Measurements from ENCODE around the gene TRDN. TPM values are rescaled to one million over a fixed set of nuclear protein-coding genes. Genes with fewer than 3 reads are reported as not detected.
A peak's percentile ranks its signal among the peaks of the same experiment; 100 is the strongest.

Gene TRDN
- total and polyA plus RNA-seq, 8 donors: 0.08 to 0.21 TPM; not detected in 6

GRCh38 chr6:123383718-123384117 is 253.0 kb downstream of the TRDN start:
- Histone ChIP-seq H3K9me3 (no peaks in the 10 kb centered on the region), H3K27me3 (peaks cover 0 to 8% (median 3%) of the 10 kb centered on the region in 4 donors), H3K27ac (no peak overlapping the region), H3K36me3 (no peaks in the 10 kb centered on the region), H3K4me1 (no peaks in the 10 kb centered on the region), H3K4me3 (no peak overlapping the region)
- WGBS, 2 donors: 41 to 57% methylated on average over 2 of the region's 2 CpGs
- DNase-seq: no peak
- no peak for FAIRE-seq
- ATAC-seq: no peak
- no peak for TF ChIP-seq CTCF (IDR thresholded peaks at IDR 0.05)
- intact Hi-C loops (cut with DNase I): no loop called here

- no peak overlapping the region for H3K27ac ChIP-seq
- H3K9me3 ChIP-seq: no peaks in the 10 kb centered on the region
- H3K4me3 ChIP-seq: no peak overlapping the region
- ATAC-seq: peak in 1 of 4 donors; percentile 44
- no peaks in the 10 kb centered on the region for H3K36me3 ChIP-seq
- FAIRE-seq: no peak
- intact Hi-C loops (cut with DNase I): no loop called here
- TF ChIP-seq CTCF (IDR thresholded peaks at IDR 0.05): no peak
- WGBS, 2 donors: 16 to 19% methylated on average over 5 of the region's 5 CpGs
- peaks cover 0 to 8% (median 1%) of the 10 kb centered on the region in 4 donors for H3K27me3 ChIP-seq
- no peak for DNase-seq
- no peaks in the 10 kb centered on the region for H3K4me1 ChIP-seq
Measured at GRCh38 chr6:123380257-123380656, 256.5 kb downstream of the TRDN start.

- no peaks in the 10 kb centered on the region for H3K9me3 ChIP-seq
- no peaks in the 10 kb centered on the region for H3K4me1 ChIP-seq
- ATAC-seq (no peak), FAIRE-seq (no peak), DNase-seq (no peak)
- no peak overlapping the region for H3K4me3 ChIP-seq
- TF ChIP-seq CTCF (IDR thresholded peaks at IDR 0.05): no peak
- H3K27ac ChIP-seq: no peak overlapping the region
- H3K27me3 ChIP-seq: no peaks in the 10 kb centered on the region
- WGBS, 2 donors: 65 to 70% methylated on average over 2 of the region's 2 CpGs
- H3K36me3 ChIP-seq: no peaks in the 10 kb centered on the region
- intact Hi-C loops (cut with DNase I): no loop called here
Measured at GRCh38 chr6:123372737-123373136, 264.0 kb downstream of the TRDN start.

- Histone ChIP-seq H3K36me3 (no peaks in the 10 kb centered on the region), H3K4me1 (no peaks in the 10 kb centered on the region), H3K4me3 (no peak overlapping the region), H3K9me3 (no peaks in the 10 kb centered on the region), H3K27ac (no peak overlapping the region), H3K27me3 (no peaks in the 10 kb centered on the region)
- no peak for FAIRE-seq
- intact Hi-C loops (cut with DNase I): no loop called here
- no peak for ATAC-seq
- WGBS, 2 donors: 53 to 68% methylated on average over 2 of the region's 2 CpGs
- TF ChIP-seq CTCF (IDR thresholded peaks at IDR 0.05): no peak
- no peak for DNase-seq
Measured at GRCh38 chr6:123363912-123364311, 272.8 kb downstream of the TRDN start.

- Histone ChIP-seq H3K4me1 (no peaks in the 10 kb centered on the region), H3K4me3 (no peak overlapping the region), H3K27ac (no peak overlapping the region), H3K9me3 (no peaks in the 10 kb centered on the region), H3K36me3 (no peaks in the 10 kb centered on the region), H3K27me3 (no peaks in the 10 kb centered on the region)
- intact Hi-C loops (cut with DNase I): no loop called here
- DNase-seq (no peak), ATAC-seq (no peak), FAIRE-seq (no peak)
- 35 to 38% methylated on average over 2 of the region's 2 CpGs for WGBS, 2 donors
- TF ChIP-seq CTCF (IDR thresholded peaks at IDR 0.05): no peak
Measured at GRCh38 chr6:123360359-123360758, 276.4 kb downstream of the TRDN start.
